Upper lobe of left lung (tissue), 6 donors: ENCODE data around the gene EYA3. TPM values are rescaled to one million over a fixed set of nuclear protein-coding genes. Genes with fewer than 3 reads are reported as not detected.

ENCODE experiments used
- small RNA-seq, 4 donors: library from RNA; depleted of rRNA; stranded (forward); fragments of <200 nt; gene quantifications; one replicate each; pipeline ENCODE3, GENCODE V24; 2016
- total RNA-seq, 6 donors: library from RNA; depleted of rRNA in 4 of 6; stranded (reverse); fragments of >200 nt in 4 of 6; gene quantifications; one replicate each; pipeline versions ENCODE4 v1.1.0 to v1.2.1, GENCODE V29; 2016 to 2021
- donor health status: DM: no; HTN: no; CAD: no; lungs with moderate emphysema.
- donor health status: DM: no; HTN: yes; CAD: no; lungs with severe emphysema.

The EYA3 gene
- total RNA-seq, 6 donors from 2014 or later, result 15.9 to 23.4 (median 22.0) TPM

Small RNA genes lying within 50 kb of the gene (small RNA-seq; reads per million reads assigned to genes)
- 0 to 0.29 (median 0) reads per million in 4 donors for gene RN7SL559P

Other genes with a start within 250 kb of the EYA3 start
- 100 to 1,000 TPM in 5 of 6 donors, 10 to 100 TPM in 1; 59.5 to 216 (median 130) TPM for gene THEMIS2, start 216.1 kb downstream of the EYA3 start, total RNA-seq
- gene RPA2, start 174.0 kb downstream of the EYA3 start, total RNA-seq, result 10 to 100 TPM in 5 of 6 donors, 1 to 10 TPM in 1; 9.7 to 28.4 (median 19.0) TPM
- gene SMPDL3B, start 153.6 kb downstream of the EYA3 start, total RNA-seq, result 10 to 100 TPM in 5 of 6 donors, 1 to 10 TPM in 1; 7.3 to 57.1 (median 27.2) TPM
- 10 to 100 TPM in 2 of 6 donors, 1 to 10 TPM in 4; 3.1 to 13.5 (median 8.6) TPM for gene XKR8, start 128.6 kb downstream of the EYA3 start, total RNA-seq
- gene PTAFR, start 88.1 kb upstream of the EYA3 start, total RNA-seq, result 10 to 100 TPM; 10.5 to 42.3 (median 22.0) TPM
- 100 to 1,000 TPM in 2 of 6 donors, 10 to 100 TPM in 4; 50.0 to 107 (median 73.5) TPM for gene DNAJC8, start 144.4 kb upstream of the EYA3 start, total RNA-seq
- gene ATP5IF1, start 147.5 kb upstream of the EYA3 start, total RNA-seq, result 100 to 1,000 TPM in 5 of 6 donors, 10 to 100 TPM in 1; 86.1 to 320 (median 186) TPM
- 10 to 100 TPM in 5 of 6 donors, 1 to 10 TPM in 1; 9.6 to 18.1 (median 14.5) TPM for gene SESN2, start 170.9 kb upstream of the EYA3 start, total RNA-seq
- 10 to 100 TPM; 11.3 to 30.4 (median 14.6) TPM for gene MED18, start 240.4 kb upstream of the EYA3 start, total RNA-seq